Measurements from ENCODE around the gene RASAL2. TPM values are rescaled to one million over a fixed set of nuclear protein-coding genes. Genes with fewer than 3 reads are reported as not detected.

RASAL2 gene
- total and polyA plus RNA-seq, 2 of the 4 experiments (the other 2 are of a cell fraction), result 13.1 to 20.6 TPM

GRCh38 chr1:178520803-178521202 is 426.9 kb downstream of the RASAL2 start:
- Histone ChIP-seq H3K27ac (ENCODE audit: insufficient read depth, low read length) (no peak overlapping the region), H2AK5ac (ENCODE audit: low read depth, low read length) (no peak overlapping the region), H2BK20ac (ENCODE audit: low read depth, low read length) (no peak overlapping the region), H4K8ac (ENCODE audit: low read depth in 2 of 2, low read length in 2 of 2) (no peak overlapping the region), H3K56ac (ENCODE audit: extremely low read depth, insufficient read depth, low read length) (no peak overlapping the region), H3K27me3 (ENCODE audit: control insufficient read depth, insufficient read depth, low read length) (peaks cover 3% of the 10 kb centered on the region), H3K36me3 (ENCODE audit: control insufficient read depth, insufficient read depth, low read length) (no peaks in the 10 kb centered on the region), H3K4me2 (ENCODE audit: low read depth, low read length) (no peak overlapping the region), H3K4me3 (ENCODE audit: insufficient read depth, low read depth, low read length) (no peak overlapping the region), H4K20me1 (ENCODE audit: insufficient read depth, low read length) (no peaks in the 10 kb centered on the region), H3K14ac (replicated peaks; ENCODE audit: low read depth, low read length) (no peak overlapping the region; the same call in 1 of the 2 replicates), H3K9ac (ENCODE audit: low read depth, low read length) (no peak overlapping the region), H2BK15ac (ENCODE audit: low read depth, low read length) (no peak overlapping the region), H2BK5ac (ENCODE audit: low read depth, low read length, poor library complexity, severe bottlenecking) (no peak overlapping the region), H3K18ac (ENCODE audit: low read depth, low read length) (no peak overlapping the region), H2BK120ac (ENCODE audit: low read depth, low read length) (no peak overlapping the region), H3K23ac (ENCODE audit: low read depth, low read length) (no peak overlapping the region), H3K9me1 (ENCODE audit: insufficient read depth, low read length) (no peaks in the 10 kb centered on the region), H3K4ac (ENCODE audit: low read depth, low read length) (no peak overlapping the region), H2AFZ (replicated peaks; ENCODE audit: low read length, poor library complexity) (no peak overlapping the region), H2AK9ac (replicated peaks; ENCODE audit: low read depth, low read length, poor library complexity) (no peak overlapping the region), H3K79me1 (ENCODE audit: low read depth in 1 of 2, low read length in 2 of 2) (no peaks in the 10 kb centered on the region), H4K5ac (ENCODE audit: low read depth, low read length) (no peak overlapping the region), H4K91ac (ENCODE audit: insufficient read depth, low read depth, low read length) (no peak overlapping the region), H3K9me3 (ENCODE audit: control insufficient read depth, insufficient read depth, low read length) (no peaks in the 10 kb centered on the region), H3K4me1 (ENCODE audit: control insufficient read depth, insufficient read depth, low read length) (no peaks in the 10 kb centered on the region)
- WGBS, 2 experiments (ENCODE audit: extremely low coverage in 2 of 2, insufficient read length in 1 of 2), result 100% methylated on average over 4 of the region's 11 CpGs; no CpG with 5 or more reads in 1 of the 2 experiments
- ChIA-PET POLR2A (ENCODE audit: unreplicated experiment) (no interaction called here), CTCF (no interaction called here)
- ATAC-seq (ENCODE audit: low read depth) (no peak), DNase-seq (no peak)
- TF ChIP-seq RAD21 (IDR thresholded peaks at IDR 0.05; ENCODE audit: low read length) (no peak), MAZ (IDR thresholded peaks at IDR 0.05; ENCODE audit: borderline replicate concordance, low read depth, low read length) (no peak)
- in situ Hi-C loops (cut with MboI; ENCODE audit: low sequenced_read_pairs), result no loop called here
- intact Hi-C loops (cut with micrococcal nuclease), result no loop called here
- dilution Hi-C loops (cut with HindIII; ENCODE audit: low sequenced_read_pairs, unreplicated experiment), result no loop called here
- no TSS peak for BruUV-seq (replicated peaks)
